ENCODE measurements around the gene MS4A2.
"Not testable (repeated sequence)": the region's sequence is repeated elsewhere in the genome, so short reads cannot be mapped to it uniquely, and the experiment has no call there.

MS4A2 gene

GRCh38 chr11:60104471-60105115, 16.1 kb downstream of the MS4A2 start:
- not testable (repeated sequence) for DNase-seq

- not testable (repeated sequence) for DNase-seq
Measured at GRCh38 chr11:60108631-60109030, 20.2 kb downstream of the MS4A2 start.

GRCh38 chr11:60111793-60112192, 23.3 kb downstream of the MS4A2 start:
- no peak for DNase-seq

- no peak for DNase-seq
Measured at GRCh38 chr11:60116996-60117790, 28.7 kb downstream of the MS4A2 start.

- no peak for DNase-seq
Measured at GRCh38 chr11:60118338-60118737, 29.9 kb downstream of the MS4A2 start.

GRCh38 chr11:60119710-60120109, 31.2 kb downstream of the MS4A2 start:
- no peak for DNase-seq

GRCh38 chr11:60121264-60121663, 32.8 kb downstream of the MS4A2 start:
- no peak for DNase-seq

- no peak for DNase-seq
Measured at GRCh38 chr11:60122414-60123036, 34.1 kb downstream of the MS4A2 start.

- DNase-seq, result no peak
Measured at GRCh38 chr11:60124802-60125432, 36.5 kb downstream of the MS4A2 start.

GRCh38 chr11:60125956-60126585, 37.6 kb downstream of the MS4A2 start:
- no peak for DNase-seq

GRCh38 chr11:60127311-60127811, 38.9 kb downstream of the MS4A2 start:
- DNase-seq, result no peak

GRCh38 chr11:60128376-60128775, 39.9 kb downstream of the MS4A2 start:
- no peak for DNase-seq

GRCh38 chr11:60128866-60129265, 40.4 kb downstream of the MS4A2 start:
- DNase-seq, result not testable (repeated sequence)

- DNase-seq, result no peak
Measured at GRCh38 chr11:60129853-60130252, 41.4 kb downstream of the MS4A2 start.

- DNase-seq, result peak; percentile 19
Measured at GRCh38 chr11:60130496-60130895, 42.0 kb downstream of the MS4A2 start.

- DNase-seq, result no peak
Measured at GRCh38 chr11:60131912-60132311, 43.4 kb downstream of the MS4A2 start.

- no peak for DNase-seq
Measured at GRCh38 chr11:60133917-60134316, 45.5 kb downstream of the MS4A2 start.

- no peak for DNase-seq
Measured at GRCh38 chr11:60143768-60144167, 55.3 kb downstream of the MS4A2 start.

GRCh38 chr11:60145677-60146076, 57.2 kb downstream of the MS4A2 start:
- DNase-seq, result no peak
